NK-92 (cell line): ENCODE measurements around the gene ADCY6.

Experiments used
- DNase-seq: peaks from one replicate; lab custom pipeline; 2025; ENCODE audit not compliant: unreplicated experiment; lab: John Stamatoyannopoulos, UW

ADCY6 gene

DNA sequence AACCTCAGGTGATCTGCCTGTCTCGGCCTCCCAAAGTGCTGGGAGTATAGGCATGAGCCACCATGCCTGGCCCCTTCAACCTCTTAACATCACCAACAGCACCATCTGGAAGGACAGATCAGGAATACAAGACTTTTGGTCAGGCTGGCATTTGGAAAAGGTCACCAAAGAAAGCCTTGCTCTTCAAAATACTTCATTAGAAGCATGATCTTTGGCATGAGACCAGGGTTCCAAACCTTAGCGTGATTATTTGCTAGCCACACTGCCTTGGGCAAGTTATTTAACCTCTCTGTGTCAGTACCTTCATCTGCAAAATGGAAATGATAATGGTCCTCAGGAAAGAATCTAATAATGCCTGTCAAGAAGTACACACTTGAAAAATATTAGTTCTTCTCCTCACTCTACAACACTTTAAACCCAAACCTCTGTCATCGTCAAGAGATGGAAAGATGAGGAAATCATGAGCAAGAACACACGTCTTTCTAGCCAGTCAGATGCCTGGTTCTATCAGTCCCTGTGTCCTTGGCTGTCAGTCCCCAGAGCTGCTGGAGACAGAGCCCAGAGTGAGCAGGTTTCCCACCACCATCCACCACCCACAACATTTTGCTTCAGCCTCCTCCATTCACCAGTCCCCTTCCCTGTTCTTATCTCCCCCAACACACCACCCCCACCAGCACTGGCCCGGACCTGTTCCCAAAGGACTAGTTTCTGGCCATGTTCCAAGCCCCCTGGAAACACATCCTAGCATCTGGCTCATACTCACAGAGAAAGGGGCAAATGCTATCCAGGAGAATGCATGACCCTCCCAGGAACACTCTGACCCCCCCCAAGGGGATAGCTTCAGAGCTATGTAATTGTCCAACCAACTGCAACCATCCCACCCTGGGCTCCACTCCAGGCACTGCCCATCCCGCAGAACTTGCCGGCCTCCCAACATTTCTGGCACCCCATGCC, 2.0 kb downstream of the ADCY6 start:
- DNase-seq: no peak

DNA sequence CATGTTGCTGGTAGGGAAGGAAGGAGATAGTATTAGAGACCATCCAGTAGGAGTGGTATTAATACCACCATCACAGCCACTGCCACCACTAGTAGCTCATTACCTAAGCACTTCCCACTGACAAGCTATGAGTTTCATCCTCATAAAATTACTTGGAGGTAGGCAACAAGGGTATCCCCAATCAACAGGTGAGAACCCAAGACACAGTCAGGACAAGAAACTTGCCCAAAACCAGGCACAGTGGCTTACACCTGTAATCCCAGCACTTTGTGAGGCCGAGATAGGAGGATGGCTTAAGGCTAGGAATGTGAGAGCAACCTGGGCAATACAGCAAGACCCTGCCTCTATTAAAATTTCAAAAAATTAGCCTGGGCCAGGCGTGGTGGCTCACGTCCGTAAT, 5.5 kb downstream of the ADCY6 start:
- DNase-seq: no peak

DNA sequence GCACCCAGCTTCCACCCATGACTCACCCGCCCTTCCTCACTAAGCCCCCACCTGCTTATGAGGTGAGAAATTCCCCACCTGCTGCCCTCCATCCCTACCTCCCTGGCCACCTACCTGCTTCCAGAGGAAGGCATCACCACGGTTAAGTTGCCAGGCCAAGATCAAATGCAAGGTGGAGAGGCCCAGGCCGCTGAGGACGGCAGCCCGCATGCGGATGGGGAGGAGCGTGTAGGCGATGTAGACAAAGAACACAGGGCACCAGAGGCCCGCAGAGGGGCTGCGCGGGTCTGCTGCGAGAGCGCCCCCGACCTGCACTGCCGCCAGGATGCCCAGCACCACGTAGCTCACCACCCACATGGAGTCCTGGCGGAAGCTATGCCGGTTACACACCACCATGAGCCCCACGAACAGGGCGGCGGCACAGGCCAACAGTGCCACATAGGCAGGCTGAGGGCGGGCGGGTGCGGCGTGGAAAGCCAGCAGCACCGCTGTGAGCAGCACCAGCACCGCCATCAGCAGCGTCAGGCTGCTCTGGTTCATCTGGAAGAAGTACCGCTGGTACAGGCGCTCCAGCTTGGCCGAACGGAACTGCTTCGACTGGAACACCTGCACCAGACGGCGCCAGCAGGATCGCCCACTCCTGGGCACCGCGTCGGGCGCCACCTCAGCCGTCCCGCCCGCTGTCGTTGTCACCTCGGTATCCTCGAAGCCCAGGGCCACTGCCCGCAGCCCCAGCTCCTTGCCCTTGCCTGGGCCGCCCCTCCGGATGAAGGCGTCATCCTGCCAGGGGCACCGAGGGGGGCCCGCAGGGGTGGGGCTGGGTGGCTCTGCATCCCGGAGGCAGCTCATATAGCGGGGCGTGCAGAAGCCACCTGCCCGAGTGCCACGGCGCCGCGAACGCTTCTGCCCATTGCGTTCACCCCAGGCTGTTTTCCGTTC, 6.2 kb downstream of the ADCY6 start:
- DNase-seq: no peak

DNA sequence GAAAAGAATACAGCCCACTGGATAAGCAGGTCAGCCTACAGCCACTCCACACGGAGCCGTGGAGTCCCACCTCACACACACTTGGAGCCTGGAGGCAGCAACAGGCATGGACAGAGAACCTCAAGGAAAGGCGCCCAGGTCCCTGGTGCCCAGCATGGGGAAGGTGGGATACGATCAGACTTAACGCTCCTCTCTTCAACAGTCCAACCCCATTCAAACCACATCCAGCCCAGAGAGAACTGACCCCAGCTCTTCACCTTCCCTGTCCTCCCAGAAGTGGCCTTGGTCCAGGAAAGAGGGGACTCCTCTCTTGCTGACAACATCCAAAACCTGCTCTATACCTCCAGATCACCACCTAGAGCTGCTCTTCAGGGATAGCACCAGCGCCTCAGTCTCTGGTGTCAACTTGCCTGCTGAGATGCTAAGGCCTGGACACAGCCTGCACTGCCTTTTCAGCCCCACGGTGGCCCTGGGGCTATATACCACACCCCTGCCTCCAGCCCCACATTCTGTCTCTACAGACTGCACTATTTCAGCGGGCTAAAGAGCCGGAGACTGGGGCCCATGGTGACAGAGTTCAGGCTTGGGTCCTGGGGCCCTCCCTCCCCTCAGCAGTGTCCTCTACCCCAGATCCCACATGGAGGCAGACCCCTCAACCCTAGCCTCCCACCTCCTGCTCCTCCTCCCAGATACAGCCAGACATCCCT, 7.0 kb downstream of the ADCY6 start:
- no peak for DNase-seq

DNA sequence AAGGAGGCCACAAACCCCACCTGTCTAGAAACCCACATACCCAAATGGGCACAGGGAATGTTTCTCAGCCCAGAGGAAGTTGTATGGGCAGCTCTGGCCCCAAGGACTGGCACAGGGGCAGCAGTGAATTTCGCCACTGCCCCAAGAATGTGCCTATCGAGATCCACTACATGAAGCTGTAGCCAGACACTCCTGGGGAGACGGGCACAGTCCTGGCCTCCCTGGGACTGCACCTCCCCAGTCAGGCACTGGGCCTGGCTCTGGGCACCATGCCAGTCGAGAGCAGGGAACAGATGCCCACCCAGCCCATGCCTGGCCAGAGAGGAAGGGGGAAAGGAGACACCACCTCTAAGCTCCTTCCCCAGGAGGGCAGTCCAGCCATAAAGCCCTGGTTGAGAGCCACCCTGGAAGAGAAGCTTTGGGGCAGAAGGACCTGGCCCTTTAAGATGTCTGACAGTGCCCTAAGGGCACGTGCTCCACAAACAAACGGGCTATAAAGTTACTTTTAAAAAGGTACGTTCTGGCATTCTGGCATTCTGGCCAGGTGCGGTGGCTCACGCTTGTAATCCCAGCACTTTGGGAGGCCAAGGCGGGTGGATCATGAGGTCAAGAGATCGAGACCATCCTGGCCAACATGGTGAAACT, 8.4 kb downstream of the ADCY6 start:
- no peak for DNase-seq

DNA sequence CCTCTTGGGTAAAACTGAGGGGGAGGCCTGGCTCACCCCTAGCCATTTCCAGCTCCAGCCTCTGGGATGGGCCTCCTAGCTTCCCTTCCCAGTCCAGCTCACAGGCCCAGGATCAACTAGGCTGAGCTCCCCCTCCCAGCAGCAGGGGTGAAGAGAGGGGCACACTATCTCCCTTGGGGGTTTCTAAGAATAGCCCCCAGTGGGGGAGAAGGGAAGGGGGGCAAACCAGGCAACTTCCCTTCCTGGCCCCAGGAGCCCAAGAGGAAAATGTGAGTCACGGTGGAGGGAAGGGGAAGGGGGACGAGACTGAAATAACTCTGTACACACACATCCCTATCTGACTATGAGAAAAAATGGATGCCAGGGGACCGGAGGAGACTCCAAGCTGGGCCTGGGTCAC, 9.0 kb downstream of the ADCY6 start:
- no peak for DNase-seq

DNA sequence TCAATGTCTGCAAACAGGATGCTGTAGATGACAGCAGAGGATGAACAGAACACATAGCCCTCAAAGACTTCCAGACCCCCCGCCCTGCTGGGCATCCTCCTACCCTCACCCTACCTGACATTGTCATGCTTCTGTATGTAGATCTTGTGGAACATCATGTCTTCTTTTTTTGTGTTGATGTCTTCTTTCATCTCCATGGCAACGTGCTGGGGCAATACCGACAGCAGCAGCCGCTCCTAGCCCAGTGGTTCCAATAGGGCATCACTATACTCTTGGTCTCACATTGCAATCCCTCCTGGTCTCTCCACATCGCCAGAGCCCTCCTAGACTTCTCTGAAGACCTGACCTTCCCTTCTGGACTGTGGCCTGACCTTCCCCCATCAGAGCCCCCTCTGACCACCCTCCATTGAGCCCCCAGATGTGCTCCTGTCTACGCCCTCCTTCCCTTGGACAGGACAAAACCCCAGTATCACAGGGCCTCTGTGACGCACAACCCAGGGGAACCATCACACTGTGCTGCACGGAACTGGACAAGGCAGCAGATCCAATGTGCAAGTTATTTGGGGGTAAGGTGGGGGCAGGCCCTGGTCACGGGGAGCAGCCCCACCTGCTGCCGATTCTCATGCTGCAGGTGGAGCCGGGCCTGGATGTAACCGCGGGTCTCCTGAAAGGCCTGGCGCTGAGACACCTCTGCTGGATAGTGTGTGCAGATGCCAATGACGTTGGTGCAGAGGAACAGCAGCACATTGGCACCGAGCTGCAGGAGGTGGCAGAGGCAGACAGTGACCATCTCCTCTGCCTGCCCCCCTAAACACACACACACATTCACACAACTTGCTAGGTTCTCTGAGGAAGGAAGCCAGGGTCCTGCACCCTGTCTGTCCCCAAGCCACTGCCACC, 11.1 kb downstream of the ADCY6 start:
- DNase-seq: no peak

DNA sequence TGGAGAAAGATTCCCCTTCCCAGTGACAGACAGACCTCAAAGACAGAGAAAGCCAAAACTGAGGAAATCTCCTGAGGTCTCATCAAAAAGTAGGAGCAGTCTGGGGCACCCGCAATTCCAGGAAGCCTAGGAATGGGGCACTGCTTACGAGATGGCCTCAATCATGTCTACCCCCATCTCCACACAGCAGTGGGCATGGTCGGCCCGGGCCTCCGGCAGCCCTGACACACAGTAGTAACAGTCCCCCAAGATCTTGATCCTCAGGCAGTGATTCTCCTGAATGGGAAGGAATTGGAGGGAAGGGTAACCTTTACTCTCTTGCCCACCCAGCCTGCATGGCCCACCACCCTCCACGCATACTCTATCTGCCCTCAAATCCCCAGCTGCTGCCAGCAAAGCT, 11.9 kb downstream of the ADCY6 start:
- no peak for DNase-seq

DNA sequence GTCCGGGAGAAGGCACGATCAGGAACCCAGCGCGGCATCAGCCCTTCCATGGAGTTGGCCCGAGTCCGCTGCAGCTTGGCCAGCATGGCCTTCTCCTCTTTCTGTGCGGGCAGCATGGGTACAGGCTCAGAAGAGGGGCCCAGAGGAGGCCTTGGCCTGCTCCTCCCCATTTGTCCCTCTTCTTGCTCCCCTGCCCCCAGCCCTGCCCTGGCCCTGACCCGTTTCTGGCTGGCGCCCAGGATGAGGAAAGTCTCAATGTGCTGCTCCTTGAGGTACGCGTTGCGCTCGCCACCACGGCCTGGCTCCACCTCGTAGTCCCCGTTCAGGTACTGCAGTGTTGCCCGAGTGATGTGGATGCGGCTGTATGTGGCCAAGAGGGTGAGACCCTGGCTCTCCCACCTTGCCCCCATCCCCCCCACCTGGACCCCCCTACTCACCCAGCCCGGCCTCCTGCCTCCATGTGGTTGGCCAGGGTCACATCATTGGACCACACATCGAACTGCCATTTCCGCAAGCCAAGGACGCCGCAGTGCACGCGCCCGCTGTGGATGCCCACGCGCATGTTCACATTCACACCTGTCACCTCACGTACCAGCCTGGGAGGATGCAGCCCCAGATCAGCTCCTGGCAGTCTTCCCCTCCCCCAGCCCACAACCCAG, 12.8 kb downstream of the ADCY6 start:
- no peak for DNase-seq

DNA sequence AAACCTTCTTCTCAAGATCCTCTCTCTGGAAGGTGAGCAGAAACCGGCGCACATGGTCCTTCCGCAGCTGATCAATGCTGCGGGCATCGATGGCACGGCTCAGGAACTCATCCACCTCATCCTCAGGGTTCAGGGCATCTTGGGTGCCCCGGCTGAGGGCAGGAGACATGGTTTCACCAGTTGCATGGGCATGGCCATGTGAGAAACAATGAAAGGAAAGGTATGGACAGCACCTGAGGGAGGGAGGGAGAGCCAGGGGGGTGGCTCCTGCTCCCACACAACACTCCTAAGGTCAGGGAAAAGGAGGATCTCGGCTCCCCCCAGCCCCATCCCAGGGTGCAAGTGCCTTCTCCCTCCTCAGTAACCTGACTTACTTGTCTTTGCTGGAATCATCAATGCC, 13.6 kb downstream of the ADCY6 start:
- no peak for DNase-seq

DNA sequence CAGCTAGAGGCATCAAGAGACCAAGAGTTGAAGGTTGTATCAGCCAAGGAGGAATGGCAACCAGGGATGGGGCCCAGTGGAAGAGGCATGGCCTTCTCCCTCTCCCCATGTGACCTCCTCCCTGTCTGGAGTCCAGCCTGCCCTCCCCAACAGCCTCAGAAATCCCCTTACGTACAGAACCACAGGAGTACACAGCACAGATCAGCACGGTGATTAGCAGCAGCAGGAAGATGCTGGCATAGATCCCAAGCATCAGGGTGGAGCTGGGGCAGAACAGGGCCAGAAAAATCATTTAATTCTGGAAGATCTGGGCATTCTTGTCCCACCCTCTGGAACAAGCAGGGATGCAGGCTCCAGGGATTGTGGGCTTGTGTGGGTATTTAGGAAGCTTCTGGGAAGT, 14.4 kb downstream of the ADCY6 start:
- DNase-seq: no peak

DNA sequence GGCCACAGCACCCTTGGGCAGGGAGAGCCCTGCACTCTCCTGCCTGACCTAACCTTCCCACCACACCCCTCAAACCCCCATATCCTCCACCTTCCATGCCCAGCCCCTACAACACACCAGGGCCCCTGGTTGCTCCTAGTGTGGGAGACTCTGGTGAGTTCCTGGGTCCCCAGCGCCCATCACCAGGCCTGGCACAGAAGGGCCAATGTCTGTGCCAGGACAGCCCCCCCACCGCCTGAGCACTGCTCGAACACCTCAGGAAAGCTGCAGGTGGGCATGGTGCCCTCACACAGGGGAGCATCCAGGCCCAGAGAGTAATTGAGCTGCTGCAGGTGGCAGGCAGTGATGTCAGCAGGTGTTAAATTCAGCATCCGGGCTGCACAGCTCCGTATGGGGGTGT, 15.2 kb downstream of the ADCY6 start:
- DNase-seq: no peak

DNA sequence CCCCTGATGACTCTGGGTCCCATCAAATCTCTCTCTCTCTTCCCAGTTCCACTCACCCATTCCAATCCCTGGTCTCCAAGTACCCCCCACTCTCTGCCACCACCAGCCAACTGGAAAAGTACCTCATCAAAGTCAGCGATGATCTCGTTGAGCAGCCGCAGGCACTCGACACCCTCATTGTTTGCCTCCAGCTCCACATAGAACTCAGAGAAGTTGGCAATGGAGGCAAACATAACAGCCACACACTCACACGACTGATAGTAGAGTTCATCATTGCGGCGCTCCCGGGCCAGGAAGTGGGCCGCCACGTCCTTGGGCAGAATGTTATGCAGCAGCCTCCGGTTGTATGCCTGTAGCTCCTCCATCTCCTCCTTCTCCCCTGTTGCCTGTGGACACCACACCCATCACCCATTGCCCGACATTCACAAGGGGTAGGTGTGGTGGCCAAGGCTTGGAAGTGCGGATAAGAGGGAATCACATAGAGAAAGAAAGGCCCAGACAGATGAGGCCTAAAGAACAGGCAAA, 17.2 kb downstream of the ADCY6 start:
- no peak for DNase-seq

DNA sequence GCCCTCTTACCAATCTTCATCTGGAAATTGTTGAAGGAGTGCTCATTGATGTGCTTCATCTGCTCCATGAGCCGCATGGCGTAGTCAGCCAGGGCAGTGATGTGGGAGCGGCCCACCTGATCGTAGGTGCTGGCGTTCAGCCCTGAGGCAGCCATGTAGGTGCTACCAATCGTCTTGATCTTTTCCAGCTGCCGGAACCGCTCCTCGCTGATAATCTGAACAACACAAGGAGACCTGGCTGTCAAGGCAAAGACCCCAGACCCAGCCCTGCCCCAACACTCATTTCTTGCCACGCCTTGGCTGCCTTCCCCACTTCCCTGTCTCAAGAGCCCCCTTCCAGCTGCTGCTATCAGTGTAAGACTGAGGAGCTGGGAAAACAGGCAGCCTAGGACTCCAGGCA, 18.1 kb downstream of the ADCY6 start:
- DNase-seq: no peak

DNA sequence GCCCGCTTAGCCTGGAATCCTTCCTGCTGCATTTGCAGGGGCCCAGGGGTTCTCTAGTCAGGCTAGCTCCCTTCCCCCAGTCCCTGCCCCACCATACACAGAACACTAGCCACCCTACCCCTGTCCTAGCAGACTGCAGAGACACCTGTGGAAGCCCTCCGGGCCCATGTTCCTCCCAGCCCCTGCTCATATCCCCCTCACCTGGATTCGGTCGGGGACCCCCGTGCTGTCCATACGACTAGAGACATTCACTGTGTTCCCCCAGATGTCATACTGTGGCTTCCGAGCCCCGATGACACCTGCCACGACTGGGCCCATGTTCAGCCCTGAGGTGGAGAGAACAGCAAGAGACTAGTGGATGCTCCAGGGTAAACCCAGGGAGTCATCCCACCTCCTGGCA, 20.2 kb downstream of the ADCY6 start:
- DNase-seq: no peak

DNA sequence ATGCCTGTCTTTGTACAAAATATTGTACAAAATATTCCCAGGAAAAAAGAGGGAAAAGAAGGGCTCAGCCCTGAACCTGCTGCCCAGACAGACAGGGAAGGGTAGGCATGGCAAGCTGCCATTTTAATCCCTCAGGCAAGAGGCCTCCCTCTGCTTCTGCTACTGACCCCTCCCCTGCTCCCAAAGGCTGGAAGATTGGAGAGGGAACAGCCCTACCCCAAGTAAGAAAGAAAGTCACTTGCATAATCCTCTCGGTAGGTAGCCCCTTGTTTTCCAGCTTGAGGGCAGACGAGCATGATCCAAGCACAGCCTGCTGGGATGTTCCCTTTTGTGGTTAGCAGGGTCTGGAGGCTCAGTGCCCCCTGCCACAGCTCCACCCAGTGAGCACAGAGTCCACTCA, 20.7 kb downstream of the ADCY6 start:
- no peak for DNase-seq

DNA sequence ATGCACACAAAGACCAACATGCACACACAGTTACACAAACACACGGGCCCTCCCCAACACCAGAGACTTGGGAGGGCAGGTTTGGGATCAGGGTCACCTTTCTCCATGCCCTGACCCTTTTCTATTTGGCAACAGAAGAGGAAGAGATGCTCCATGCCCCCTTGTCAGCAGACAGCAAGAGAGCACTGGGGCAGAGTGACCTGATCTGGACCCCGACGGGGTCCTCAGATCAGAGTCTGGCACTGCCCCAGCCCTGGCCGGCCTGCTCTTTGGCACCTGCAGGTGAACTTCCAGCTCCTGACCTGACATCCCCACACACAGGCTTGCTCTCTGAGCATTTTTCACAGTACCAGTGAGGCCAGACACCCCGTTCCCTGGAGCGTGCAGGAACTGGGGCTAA, 21.4 kb downstream of the ADCY6 start:
- no peak for DNase-seq

DNA sequence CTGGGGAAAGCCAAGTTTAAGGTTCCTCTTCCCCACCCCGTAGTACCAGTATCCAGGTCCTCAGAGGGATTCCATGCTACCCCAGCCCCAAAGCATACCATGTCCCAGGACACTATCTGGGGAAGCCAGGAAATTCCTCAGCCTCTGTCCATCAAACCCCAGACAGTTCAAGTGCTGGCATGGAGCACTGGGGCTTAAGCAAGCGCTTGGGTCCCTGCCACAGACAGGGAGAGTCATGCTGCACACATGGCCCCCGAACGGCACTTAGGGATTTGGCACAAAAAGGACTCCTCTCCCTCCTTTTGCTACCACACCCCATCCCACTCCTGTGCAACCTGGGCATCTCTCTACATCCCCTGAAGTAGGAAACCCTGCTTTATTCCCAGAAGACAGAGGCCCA, 21.8 kb downstream of the ADCY6 start:
- DNase-seq: no peak

DNA sequence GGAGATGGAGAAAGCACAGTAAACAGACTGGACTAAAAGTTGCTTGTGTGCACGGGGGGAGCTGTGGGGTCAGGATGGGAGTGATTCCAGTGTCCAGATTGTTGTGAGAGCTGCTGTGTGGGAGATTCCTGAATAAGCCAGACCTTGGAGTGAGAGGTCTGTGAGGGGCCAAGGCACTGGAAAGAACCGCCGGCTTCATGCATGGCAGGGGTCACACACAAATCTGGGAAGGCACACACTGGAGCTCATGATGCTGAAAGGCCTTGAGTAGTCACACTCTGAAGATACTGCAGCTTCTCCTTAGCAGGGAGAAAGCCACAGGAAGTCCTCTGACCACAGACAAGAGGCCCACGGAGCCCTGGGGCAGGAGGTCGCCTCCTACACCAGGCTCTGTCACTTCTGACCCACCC, 23.1 kb downstream of the ADCY6 start:
- DNase-seq: no peak
